Psoas muscle (tissue), 8 donors: ENCODE measurements around the gene AFAP1. TPM values are rescaled to one million over a fixed set of nuclear protein-coding genes. Genes with fewer than 3 reads are reported as not detected.
A peak's percentile ranks its signal among the peaks of the same experiment; 100 is the strongest.

Experiments
- ATAC-seq, 4 donors: fragments of 200-7000 bp; cut with Tn5 transposase; one replicate each; pipeline ENCODE4 v1.9.1; 2020; ENCODE audit warnings: moderate library complexity in 3 of 4, mild to moderate bottlenecking in 2 of 4
- DNase-seq, 2 donors: peaks; one replicate each; pipeline ENCODE4 v3.0.0-alpha.2; 2020
- H3K27ac ChIP-seq: fragments of 200-600 bp; one replicate; pipeline ENCODE4 v1.8.0; 2022
- H3K27me3 ChIP-seq, 3 donors: fragments of 200-600 bp in 1 of 3; one replicate each; pipeline versions ENCODE4 v1.6.1 to v1.8.0; 2013 to 2022; ENCODE audit warnings: low read length in 2 of 3, mild to moderate bottlenecking in 2 of 3, moderate library complexity in 1 of 3; ENCODE audit not compliant: insufficient read depth in 3 of 3
- H3K36me3 ChIP-seq, 2 donors: fragments of 200-600 bp in 1 of 2; one replicate each; pipeline versions ENCODE4 v1.6.1 to v1.8.0; 2013 to 2022; ENCODE audit warnings: low read depth in 1 of 2, mild to moderate bottlenecking in 1 of 2, moderate library complexity in 1 of 2; ENCODE audit not compliant: insufficient read depth in 1 of 2
- H3K4me1 ChIP-seq: fragments of 200-600 bp; one replicate; pipeline ENCODE4 v1.8.0; 2022
- H3K4me3 ChIP-seq: fragments of 200-600 bp; one replicate; pipeline ENCODE4 v1.8.0; 2022; ENCODE audit warnings: mild to moderate bottlenecking
- H3K9me3 ChIP-seq: fragments of 200-600 bp; one replicate; pipeline ENCODE4 v1.8.0; 2022
- WGBS, 3 donors: extraction: QIAGEN DNeasy Blood & Tissue Kit; methylation state at CpG; one replicate each; pipeline versions ENCODE4 v1.1.6 to v1.1.7; 2013; 5-methylcytosine and 5-hydroxymethylcytosine counted together
- intact Hi-C, 2 donors: fragments of 100-400 bp; cut with DNase I; formaldehyde crosslinking; loops; one replicate each; pipeline versions ENCODE4 v1.11.0 to v1.14.2; 2022
- polyA plus RNA-seq, 3 donors: library from polyadenylated mRNA; stranded (reverse); fragments of 200-250 nt; gene quantifications; one replicate each; pipeline ENCODE4 v1.2.3, GENCODE V29; 2013
- total RNA-seq, 4 donors: library from RNA; stranded (reverse); fragmentation: NEBNext Ultra II Directional in 2 of 4; extraction: Animal tissue kit (Norgen Biotek cat#: 25700) in 2 of 4; gene quantifications; one replicate each; pipeline versions ENCODE4 v1.2.1 to v1.2.4, GENCODE V29; 2021 to 2023
- TF ChIP-seq, protein P1 (sequence below): fragments of 200-600 bp; IDR thresholded peaks from one replicate; pipeline ENCODE4 v1.8.0; 2022; ENCODE audit warnings: antibody characterized with exemption
- donor health status: healthy with polysubstance abuse.
- donor health status: DM: no; HTN: no; CAD: no; lungs with moderate emphysema.
- donor health status: Bipolar disorder and iron deficiency.
- donor health status: healthy.
- donor health status: DM: yes; HTN: yes; CAD: no.
- donor health status: DM: no; HTN: no; CAD: no.
- donor health status: DM: no; HTN: no; CAD: no.
- donor health status: DM: yes; HTN: yes; CAD: no.

The AFAP1 gene
- total and polyA plus RNA-seq, 7 donors = 1.3 to 11.4 (median 2.6) TPM

DNA sequence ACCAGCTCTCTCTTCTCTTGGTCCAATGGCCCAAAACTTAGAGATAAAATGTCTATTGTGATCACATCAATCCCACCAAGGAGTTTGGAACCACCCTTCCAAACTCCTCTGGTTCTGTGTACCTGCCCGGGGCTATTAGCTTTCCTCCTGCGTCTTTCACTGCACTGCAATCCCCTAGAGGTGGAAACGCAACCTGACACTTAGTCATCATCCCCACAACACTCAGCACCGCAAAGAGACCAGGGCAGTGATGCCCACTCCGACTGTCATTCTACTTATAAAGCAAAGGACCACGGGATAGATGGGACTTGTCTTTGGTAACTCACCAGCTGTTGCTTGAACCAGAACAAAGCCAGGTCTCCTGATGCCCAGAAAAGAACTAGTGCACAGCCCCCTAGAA is 22.0 kb downstream of the AFAP1 start:
- TF ChIP-seq, protein P1, sequence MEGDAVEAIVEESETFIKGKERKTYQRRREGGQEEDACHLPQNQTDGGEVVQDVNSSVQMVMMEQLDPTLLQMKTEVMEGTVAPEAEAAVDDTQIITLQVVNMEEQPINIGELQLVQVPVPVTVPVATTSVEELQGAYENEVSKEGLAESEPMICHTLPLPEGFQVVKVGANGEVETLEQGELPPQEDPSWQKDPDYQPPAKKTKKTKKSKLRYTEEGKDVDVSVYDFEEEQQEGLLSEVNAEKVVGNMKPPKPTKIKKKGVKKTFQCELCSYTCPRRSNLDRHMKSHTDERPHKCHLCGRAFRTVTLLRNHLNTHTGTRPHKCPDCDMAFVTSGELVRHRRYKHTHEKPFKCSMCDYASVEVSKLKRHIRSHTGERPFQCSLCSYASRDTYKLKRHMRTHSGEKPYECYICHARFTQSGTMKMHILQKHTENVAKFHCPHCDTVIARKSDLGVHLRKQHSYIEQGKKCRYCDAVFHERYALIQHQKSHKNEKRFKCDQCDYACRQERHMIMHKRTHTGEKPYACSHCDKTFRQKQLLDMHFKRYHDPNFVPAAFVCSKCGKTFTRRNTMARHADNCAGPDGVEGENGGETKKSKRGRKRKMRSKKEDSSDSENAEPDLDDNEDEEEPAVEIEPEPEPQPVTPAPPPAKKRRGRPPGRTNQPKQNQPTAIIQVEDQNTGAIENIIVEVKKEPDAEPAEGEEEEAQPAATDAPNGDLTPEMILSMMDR = no peak
- Histone ChIP-seq H3K27ac (no peak overlapping the region), H3K4me1 (no peaks in the 10 kb centered on the region), H3K27me3 (no peaks in the 10 kb centered on the region), H3K9me3 (no peaks in the 10 kb centered on the region), H3K4me3 (no peak overlapping the region), H3K36me3 (no peaks in the 10 kb centered on the region)
- ATAC-seq (no peak), DNase-seq (no peak)
- WGBS, 3 donors = 76 to 90% (median 83%) methylated on average over 6 of the region's 6 CpGs
- intact Hi-C loops = no loop called here

DNA sequence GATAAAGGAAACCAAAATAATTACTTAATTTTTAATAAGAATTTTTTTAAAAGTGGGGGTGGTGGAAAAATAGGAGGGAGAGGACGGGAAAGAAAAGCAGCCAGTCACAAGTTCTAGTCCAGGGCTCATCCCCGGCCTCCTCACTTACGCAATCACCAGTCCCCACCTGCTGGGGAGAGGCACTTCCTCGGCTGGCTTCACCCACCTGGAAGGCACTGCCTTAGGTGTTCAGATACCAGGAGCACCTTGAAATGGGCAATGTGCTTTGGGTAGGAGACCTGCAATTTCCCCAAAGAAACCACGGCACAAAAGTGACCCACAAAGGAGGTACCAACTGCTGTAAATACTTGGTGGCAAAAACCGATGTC is 23.8 kb downstream of the AFAP1 start:
- DNase-seq (no peak), ATAC-seq (no peak)
- WGBS, 3 donors = 72 to 75% (median 72%) methylated on average over 6 of the region's 6 CpGs
- Histone ChIP-seq H3K36me3 (no peaks in the 10 kb centered on the region), H3K27me3 (no peaks in the 10 kb centered on the region), H3K27ac (no peak overlapping the region), H3K9me3 (no peaks in the 10 kb centered on the region), H3K4me3 (no peak overlapping the region), H3K4me1 (no peaks in the 10 kb centered on the region)
- intact Hi-C loops = no loop called here
- TF ChIP-seq, protein P1 = no peak

DNA sequence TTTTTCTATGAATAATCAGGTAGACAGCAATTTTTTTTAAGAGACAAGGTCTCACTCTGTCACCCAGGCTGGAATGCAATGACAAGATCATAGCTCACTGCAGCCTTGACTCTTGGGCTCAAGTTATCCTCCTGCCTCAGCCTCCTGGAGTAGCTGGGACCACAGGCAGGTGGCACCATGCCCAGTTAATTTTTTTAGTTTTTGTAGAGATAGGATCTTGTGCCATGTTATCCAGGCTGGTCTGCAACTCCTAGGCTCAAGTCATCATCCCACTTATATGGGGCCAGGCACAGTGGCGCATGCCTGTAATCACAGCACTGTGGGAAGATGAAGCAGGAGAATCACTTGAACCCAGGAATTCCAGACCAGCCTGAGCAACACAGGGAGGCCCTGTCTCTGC is 26.8 kb downstream of the AFAP1 start:
- WGBS, 3 donors = 95 to 100% (median 97%) methylated on average over 1 of the region's 1 CpG
- ATAC-seq (no peak), DNase-seq (no peak)
- intact Hi-C loops = no loop called here
- H3K27ac ChIP-seq = no peak overlapping the region
- H3K9me3 ChIP-seq = no peaks in the 10 kb centered on the region
- H3K27me3 ChIP-seq = no peaks in the 10 kb centered on the region
- TF ChIP-seq, protein P1 = no peak
- no peaks in the 10 kb centered on the region for H3K4me1 ChIP-seq
- no peaks in the 10 kb centered on the region for H3K36me3 ChIP-seq
- no peak overlapping the region for H3K4me3 ChIP-seq

DNA sequence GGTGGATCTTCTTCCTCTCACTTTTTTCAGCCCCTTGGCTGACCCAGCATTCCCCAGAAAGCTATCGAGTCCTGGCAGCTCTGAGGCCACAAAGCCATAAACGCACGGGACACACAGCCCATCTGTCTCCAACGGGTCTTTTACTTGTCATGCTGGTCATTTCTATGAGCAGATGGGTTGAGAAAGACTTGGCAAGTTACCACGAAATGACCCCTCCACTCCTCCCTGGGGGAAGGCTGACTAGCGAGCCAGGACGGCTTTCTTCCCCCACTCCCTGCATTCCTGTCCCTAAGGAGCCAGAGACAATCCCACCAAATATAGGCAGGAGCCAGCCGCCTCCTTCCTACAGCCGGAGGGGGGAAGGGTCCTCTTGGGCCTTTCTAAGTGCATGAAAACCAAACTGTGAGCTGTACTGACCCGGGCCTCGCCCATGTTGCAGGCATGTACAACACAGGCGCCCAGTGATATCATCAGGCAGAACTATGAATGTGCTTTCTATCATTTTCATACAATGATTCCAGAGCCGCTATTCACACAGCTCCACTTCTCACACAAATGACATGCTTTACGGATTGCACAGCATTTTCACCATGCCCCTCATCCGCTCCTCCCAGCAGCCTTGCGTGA is 28.6 kb downstream of the AFAP1 start:
- Histone ChIP-seq H3K9me3 (no peaks in the 10 kb centered on the region), H3K36me3 (no peaks in the 10 kb centered on the region), H3K27me3 (no peaks in the 10 kb centered on the region), H3K4me3 (no peak overlapping the region), H3K4me1 (no peaks in the 10 kb centered on the region), H3K27ac (peak overlapping the region; percentile 16)
- ATAC-seq (peak; percentile 27 to 67 (median 53)), DNase-seq (peak; percentile 35 to 59)
- TF ChIP-seq, protein P1 = no peak
- WGBS, 3 donors = 66 to 71% (median 68%) methylated on average over 16 of the region's 16 CpGs
- intact Hi-C loops = no loop called here

DNA sequence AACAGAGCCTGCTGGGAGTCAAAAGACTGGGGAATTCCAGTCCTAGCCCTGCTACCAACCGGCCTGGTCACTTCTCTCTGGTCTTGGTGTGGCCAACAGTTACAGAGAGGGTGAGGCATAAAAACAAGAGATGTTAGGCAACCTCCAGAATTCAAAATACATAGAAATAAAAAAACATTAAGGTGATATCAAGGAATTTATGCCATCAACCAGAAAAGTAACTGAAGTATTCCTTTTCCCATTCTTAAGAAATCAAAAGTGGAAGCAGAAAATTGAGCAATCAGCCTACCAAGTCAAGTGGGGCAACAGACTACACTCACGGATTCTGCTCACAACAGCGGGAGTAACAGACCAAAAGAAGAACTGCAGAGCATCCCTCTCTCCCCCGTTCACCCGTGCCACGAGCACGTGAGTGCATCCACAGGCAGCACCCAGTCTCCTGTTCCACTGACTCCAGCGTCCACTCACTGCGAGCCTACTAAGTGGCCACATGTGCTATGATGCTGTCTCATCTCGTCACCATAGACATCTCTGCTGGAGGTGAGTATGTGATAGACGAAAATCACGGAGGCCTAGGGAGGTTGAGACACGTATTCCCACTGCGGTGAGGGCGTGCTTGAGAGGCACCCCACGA is 29.3 kb downstream of the AFAP1 start:
- Histone ChIP-seq H3K4me3 (no peak overlapping the region), H3K4me1 (no peaks in the 10 kb centered on the region), H3K27me3 (no peaks in the 10 kb centered on the region), H3K27ac (no peak overlapping the region), H3K9me3 (no peaks in the 10 kb centered on the region), H3K36me3 (no peaks in the 10 kb centered on the region)
- intact Hi-C loops = no loop called here
- TF ChIP-seq, protein P1 = no peak
- DNase-seq (no peak), ATAC-seq (peak; percentile 7 to 55 (median 26))
- 76 to 82% (median 79%) methylated on average over 16 of the region's 16 CpGs for WGBS, 3 donors
